Neural progenitor cell (in vitro differentiated cells): ENCODE data around the gene SLC17A2.

ENCODE experiments used
- EZH2phosphoT487 ChIP-seq: fragments of 200-600 bp; sonication (generic); IDR thresholded peaks from 2 replicates; pipeline ENCODE4 v1.6.1; 2017; ENCODE audit warnings: antibody characterized with exemption
- TF ChIP-seq, protein P1 (sequence below): fragments of 200-600 bp; sonication (generic); IDR thresholded peaks from 2 replicates; pipeline ENCODE4 v1.5.1; 2017; ENCODE audit warnings: antibody characterized with exemption, mild to moderate bottlenecking

DNA sequence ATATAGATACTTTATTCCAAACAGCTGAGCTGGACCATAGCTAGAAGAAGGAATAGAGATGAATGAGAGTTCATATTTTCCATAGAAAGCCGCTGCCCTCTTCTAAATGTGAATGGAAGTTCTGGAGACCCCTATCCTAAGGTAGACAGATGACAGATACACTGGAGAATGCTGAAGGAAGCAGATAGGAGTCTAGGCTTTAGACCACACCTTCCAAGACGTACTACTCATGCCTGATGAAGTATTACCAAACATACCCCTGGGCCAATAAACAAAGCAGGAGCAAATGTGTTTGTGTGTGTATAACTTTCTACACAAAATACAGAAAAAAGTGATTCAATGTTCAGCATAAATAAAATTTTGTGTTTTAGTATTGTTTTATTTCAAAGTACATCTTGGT is 9.1 kb upstream of the SLC17A2 start:
- TF ChIP-seq, protein P1, sequence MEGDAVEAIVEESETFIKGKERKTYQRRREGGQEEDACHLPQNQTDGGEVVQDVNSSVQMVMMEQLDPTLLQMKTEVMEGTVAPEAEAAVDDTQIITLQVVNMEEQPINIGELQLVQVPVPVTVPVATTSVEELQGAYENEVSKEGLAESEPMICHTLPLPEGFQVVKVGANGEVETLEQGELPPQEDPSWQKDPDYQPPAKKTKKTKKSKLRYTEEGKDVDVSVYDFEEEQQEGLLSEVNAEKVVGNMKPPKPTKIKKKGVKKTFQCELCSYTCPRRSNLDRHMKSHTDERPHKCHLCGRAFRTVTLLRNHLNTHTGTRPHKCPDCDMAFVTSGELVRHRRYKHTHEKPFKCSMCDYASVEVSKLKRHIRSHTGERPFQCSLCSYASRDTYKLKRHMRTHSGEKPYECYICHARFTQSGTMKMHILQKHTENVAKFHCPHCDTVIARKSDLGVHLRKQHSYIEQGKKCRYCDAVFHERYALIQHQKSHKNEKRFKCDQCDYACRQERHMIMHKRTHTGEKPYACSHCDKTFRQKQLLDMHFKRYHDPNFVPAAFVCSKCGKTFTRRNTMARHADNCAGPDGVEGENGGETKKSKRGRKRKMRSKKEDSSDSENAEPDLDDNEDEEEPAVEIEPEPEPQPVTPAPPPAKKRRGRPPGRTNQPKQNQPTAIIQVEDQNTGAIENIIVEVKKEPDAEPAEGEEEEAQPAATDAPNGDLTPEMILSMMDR: no peak
- no peak for TF ChIP-seq EZH2phosphoT487
